ENCODE measurements around the gene SLC12A8.

Gene SLC12A8

DNA sequence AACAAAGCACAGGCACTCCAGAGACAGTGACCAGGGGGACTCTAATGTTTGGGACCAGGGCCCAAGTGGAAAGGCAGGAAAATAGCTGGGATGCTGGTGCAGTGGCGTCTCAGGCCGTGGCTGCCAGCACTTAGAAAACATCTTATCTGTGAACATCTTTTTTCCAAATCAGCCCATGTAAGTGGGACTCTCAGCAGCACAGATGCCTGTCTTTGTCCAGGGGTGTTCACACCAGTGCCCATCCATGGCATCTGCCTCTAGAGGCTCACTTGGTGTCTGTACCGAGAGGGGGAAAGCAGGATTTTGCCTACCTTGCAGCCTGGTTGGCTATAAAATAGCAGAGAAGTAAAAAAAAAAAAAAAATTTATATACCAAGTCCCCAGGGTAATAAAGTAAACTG lies 26.7 kb downstream of the SLC12A8 start:
- TF ChIP-seq POLR2A (IDR thresholded peaks at IDR 0.05; ENCODE audit: extremely low read depth, insufficient read length), result no peak
- no peak for TF ChIP-seq MAX (IDR thresholded peaks at IDR 0.05; ENCODE audit: low read depth, low read length)
- TF ChIP-seq, protein P1, sequence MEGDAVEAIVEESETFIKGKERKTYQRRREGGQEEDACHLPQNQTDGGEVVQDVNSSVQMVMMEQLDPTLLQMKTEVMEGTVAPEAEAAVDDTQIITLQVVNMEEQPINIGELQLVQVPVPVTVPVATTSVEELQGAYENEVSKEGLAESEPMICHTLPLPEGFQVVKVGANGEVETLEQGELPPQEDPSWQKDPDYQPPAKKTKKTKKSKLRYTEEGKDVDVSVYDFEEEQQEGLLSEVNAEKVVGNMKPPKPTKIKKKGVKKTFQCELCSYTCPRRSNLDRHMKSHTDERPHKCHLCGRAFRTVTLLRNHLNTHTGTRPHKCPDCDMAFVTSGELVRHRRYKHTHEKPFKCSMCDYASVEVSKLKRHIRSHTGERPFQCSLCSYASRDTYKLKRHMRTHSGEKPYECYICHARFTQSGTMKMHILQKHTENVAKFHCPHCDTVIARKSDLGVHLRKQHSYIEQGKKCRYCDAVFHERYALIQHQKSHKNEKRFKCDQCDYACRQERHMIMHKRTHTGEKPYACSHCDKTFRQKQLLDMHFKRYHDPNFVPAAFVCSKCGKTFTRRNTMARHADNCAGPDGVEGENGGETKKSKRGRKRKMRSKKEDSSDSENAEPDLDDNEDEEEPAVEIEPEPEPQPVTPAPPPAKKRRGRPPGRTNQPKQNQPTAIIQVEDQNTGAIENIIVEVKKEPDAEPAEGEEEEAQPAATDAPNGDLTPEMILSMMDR (IDR thresholded peaks at IDR 0.05; ENCODE audit: low read depth, low read length), result no peak
- no peak for TF ChIP-seq MYC (IDR thresholded peaks at IDR 0.05; ENCODE audit: low read depth, low read length)
- no peak overlapping the region for H3K4me3 ChIP-seq (ENCODE audit: low read depth, low read length)
- DNase-seq (ENCODE audit: low read depth), result no peak

- TF ChIP-seq MYC (IDR thresholded peaks at IDR 0.05; ENCODE audit: low read depth, low read length) (no peak), POLR2A (IDR thresholded peaks at IDR 0.05; ENCODE audit: extremely low read depth, insufficient read length) (no peak), MAX (IDR thresholded peaks at IDR 0.05; ENCODE audit: low read depth, low read length) (no peak)
- TF ChIP-seq, protein P1 (IDR thresholded peaks at IDR 0.05; ENCODE audit: low read depth, low read length), result no peak
- H3K4me3 ChIP-seq (ENCODE audit: low read depth, low read length), result no peak overlapping the region
- DNase-seq (ENCODE audit: low read depth), result no peak
Measured at GRCh38 chr3:125179884-125180240, 32.7 kb downstream of the SLC12A8 start.

DNA sequence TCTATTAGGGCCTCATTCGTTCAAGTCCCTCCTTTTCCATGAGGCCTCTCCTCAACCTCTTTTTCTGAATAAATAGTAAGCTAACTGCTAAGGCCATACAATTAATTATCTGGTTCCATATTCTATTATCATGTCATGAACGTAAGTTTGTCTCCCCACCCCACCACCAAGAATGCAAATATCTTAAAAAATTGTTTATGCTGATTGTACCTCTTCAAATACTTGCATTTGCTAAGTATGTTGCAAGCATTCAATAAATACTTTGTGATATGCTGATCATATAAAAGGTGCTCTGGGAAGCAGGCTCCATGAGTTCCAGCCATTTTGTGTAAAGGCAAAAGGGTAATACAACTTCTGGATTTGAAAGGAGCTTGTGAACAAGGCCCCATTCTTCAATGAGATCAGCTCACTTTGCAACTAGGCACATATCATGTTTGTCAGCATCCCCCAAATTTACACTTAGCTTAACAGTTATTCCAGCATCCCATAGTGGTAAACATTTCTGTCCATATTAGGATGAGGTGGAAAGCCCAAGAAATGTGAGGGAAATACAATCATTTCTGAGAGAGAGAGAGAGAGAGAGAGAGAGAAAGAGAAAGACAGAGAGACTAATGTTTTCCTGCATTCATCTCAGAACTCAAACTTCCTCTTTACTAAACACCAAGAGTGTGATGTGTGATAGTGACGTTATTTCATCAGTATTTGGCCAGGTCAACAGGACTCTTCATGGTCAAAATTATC lies 33.2 kb downstream of the SLC12A8 start:
- H3K4me3 ChIP-seq (ENCODE audit: low read depth, low read length), result no peak overlapping the region
- TF ChIP-seq MAX (IDR thresholded peaks at IDR 0.05; ENCODE audit: low read depth, low read length) (no peak), POLR2A (IDR thresholded peaks at IDR 0.05; ENCODE audit: extremely low read depth, insufficient read length) (no peak), MYC (IDR thresholded peaks at IDR 0.05; ENCODE audit: low read depth, low read length) (no peak)
- TF ChIP-seq, protein P1 (IDR thresholded peaks at IDR 0.05; ENCODE audit: low read depth, low read length), result no peak
- DNase-seq (ENCODE audit: low read depth), result no peak

- no peak for DNase-seq (ENCODE audit: low read depth)
- no peak overlapping the region for H3K4me3 ChIP-seq (ENCODE audit: low read depth, low read length)
- TF ChIP-seq MYC (IDR thresholded peaks at IDR 0.05; ENCODE audit: low read depth, low read length), result no peak
- no peak for TF ChIP-seq MAX (IDR thresholded peaks at IDR 0.05; ENCODE audit: low read depth, low read length)
- TF ChIP-seq POLR2A (IDR thresholded peaks at IDR 0.05; ENCODE audit: extremely low read depth, insufficient read length), result no peak
- TF ChIP-seq, protein P1 (IDR thresholded peaks at IDR 0.05; ENCODE audit: low read depth, low read length), result no peak
Measured at GRCh38 chr3:125177746-125178145, 34.8 kb downstream of the SLC12A8 start.

DNA sequence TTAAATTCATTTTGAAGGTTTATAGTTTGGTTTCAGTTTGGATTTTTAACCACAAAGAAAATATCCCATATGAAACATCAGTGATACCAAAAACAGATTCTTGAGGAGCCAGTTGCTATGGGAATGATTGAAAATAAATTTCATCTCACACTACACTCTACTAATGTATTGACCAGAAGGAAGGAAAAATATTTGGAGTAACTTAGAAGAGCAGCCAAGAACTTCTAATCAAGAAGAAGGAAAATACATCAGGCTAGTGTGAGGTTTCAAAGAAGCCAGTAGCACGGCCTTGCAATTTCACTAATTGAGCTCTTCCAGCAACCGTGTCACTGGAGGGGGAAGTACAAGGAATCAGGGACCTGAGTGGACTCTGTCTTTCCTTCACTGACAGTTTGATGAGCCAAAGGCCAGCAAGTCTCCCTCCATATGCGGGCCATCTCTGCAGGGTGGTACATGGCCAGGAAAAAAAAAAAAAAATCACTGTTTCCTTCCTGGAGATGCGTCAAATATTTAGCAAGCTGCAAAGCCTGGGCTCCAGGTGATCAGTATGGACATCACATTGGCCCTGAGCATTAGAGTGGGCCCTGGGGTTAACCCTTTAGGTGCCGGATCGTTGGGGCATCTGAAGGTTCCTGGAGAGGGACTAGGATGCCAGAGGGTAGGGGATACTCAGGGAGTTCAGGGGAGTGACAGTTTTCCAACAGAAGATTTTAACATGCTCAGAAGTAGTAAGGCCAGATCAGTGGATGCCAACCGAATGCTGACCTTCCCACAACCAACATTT lies 37.1 kb downstream of the SLC12A8 start:
- H3K4me3 ChIP-seq (ENCODE audit: low read depth, low read length), result no peak overlapping the region
- DNase-seq (ENCODE audit: low read depth), result no peak
- TF ChIP-seq POLR2A (IDR thresholded peaks at IDR 0.05; ENCODE audit: extremely low read depth, insufficient read length) (no peak), MYC (IDR thresholded peaks at IDR 0.05; ENCODE audit: low read depth, low read length) (no peak), MAX (IDR thresholded peaks at IDR 0.05; ENCODE audit: low read depth, low read length) (no peak)
- TF ChIP-seq, protein P1 (IDR thresholded peaks at IDR 0.05; ENCODE audit: low read depth, low read length), result no peak
